Activated effector memory CD4-positive, alpha-beta T cell treated with anti-CD3 and anti-CD28 coated beads, Interleukin-2, amount 50 U/mL, for 16 hours (primary cell): Measurements from ENCODE around the gene MED25.

Experiments
- DNase-seq: peaks from one replicate; pipeline ENCODE4 v3.0.0-alpha.2; 2020

The MED25 gene

GRCh38 chr19:49875177-49875576, 57.1 kb downstream of the MED25 start:
- no peak for DNase-seq

GRCh38 chr19:49875857-49876421, 57.9 kb downstream of the MED25 start:
- peak; percentile 85 for DNase-seq

GRCh38 chr19:49876422-49877019, 58.4 kb downstream of the MED25 start:
- DNase-seq = peak; percentile 99

GRCh38 chr19:49877020-49877878, 59.2 kb downstream of the MED25 start, which contains the start of the genes AKT1S1 and TBC1D17:
Gene AKT1S1 (minus strand): TSS chr19:49877355. CDS start chr19:49873295, 4,060 bp downstream.
Gene TBC1D17 (plus strand): TSS chr19:49877702. CDS start chr19:49877724, 22 bp downstream.
- DNase-seq = peak; percentile 99

GRCh38 chr19:49877879-49878743, 60.0 kb downstream of the MED25 start:
- peak; percentile 99 for DNase-seq

- DNase-seq = no peak
These were observed 60.6 kb downstream of the MED25 start for GRCh38 chr19:49878744-49879070.

GRCh38 chr19:49879243-49879963, 61.3 kb downstream of the MED25 start:
- DNase-seq = no peak

- DNase-seq = no peak
These were observed 62.2 kb downstream of the MED25 start for GRCh38 chr19:49880162-49880869.

GRCh38 chr19:49881186-49881585, 63.1 kb downstream of the MED25 start:
- no peak for DNase-seq

- DNase-seq = no peak
These were observed 63.7 kb downstream of the MED25 start for GRCh38 chr19:49881672-49882394.

GRCh38 chr19:49882643-49883042, 64.6 kb downstream of the MED25 start:
- DNase-seq = no peak

- DNase-seq = no peak
These were observed 65.0 kb downstream of the MED25 start for GRCh38 chr19:49883094-49883493.

- DNase-seq = no peak
These were observed 66.0 kb downstream of the MED25 start for GRCh38 chr19:49884109-49884508.

- no peak for DNase-seq
These were observed 66.7 kb downstream of the MED25 start for GRCh38 chr19:49884760-49885159.
